ENCODE measurements around the gene LCE3C.
"Not testable (repeated sequence)": the region's sequence is repeated elsewhere in the genome, so short reads cannot be mapped to it uniquely, and the experiment has no call there.

Gene LCE3C

DNA sequence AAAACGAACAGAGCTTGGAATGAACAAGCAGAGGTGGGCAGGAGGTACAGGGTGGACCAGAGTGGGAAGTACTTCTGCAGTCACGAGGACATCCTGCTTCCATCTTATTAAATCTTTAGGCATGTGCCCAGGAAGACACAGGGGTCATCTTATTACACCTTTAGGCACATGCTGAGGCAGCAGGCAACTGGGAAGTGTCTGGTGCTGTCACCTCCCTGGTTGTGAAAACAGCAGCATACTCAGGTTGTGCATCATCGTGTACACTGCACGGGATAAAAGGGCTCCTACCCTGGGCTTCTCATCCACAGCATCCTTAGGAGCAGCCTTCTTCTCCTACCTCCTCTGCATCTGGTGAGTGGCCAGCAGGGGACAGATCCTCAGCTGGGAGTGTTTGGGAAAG, at the start of gene LCE3C:
TSS of gene LCE3C (plus strand) at position 301 of the 400 bp plus-strand sequence. CDS start 498 bp downstream, outside the sequence.
- DNase-seq, result no peak

- DNase-seq, result no peak
Measured at GRCh38 chr1:152565115-152565514, 34.9 kb upstream of the LCE3C start.

GRCh38 chr1:152565535-152566215, 34.4 kb upstream of the LCE3C start:
- no peak for DNase-seq

- DNase-seq, result no peak
Measured at GRCh38 chr1:152566681-152567080, 33.4 kb upstream of the LCE3C start, which contains the start of gene LCE3E. TSS of gene LCE3E (minus strand) at chr1:152566780. CDS start at chr1:152566208, 572 bp downstream.

DNA sequence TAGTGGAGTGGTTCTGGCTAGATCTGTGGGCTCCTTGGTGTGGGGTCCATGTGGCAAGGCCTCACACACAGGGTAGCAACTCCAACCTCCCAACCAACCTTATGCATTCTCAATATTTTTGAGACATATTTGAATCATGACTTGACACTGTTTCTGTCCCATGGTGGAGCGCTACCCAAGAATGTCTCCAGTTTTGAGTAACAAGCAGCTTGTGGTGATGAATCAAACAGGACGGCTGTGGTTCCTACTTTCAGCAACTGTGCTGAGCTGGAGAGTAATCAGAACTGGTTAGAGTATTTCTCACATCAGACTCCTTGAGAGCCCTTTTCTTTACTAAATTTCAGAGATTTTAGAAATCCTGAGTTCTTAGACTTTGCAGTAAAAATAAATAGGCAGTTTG, 22.9 kb upstream of the LCE3C start:
- no peak for DNase-seq

DNA sequence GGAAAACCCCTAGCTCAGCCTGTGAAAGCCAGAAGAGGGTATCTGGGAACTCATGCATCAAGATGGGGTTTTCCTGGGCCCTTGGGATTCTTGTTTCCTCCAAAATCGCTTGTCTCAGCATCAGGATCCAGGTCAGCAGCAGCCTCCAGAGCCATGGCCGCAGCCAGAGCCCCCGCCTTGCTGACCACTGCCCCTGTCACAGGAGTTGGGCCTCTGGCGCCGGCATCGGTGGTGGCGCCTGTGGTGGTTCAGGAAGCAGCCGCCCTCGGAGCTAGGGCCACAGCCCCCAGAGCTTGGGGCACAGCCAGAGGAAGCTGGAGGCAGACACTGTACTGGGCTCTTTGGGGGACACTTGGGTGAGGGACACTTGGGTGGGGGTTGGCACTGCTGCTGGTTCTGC, 20.5 kb upstream of the LCE3C start:
- DNase-seq, result not testable (repeated sequence)

DNA sequence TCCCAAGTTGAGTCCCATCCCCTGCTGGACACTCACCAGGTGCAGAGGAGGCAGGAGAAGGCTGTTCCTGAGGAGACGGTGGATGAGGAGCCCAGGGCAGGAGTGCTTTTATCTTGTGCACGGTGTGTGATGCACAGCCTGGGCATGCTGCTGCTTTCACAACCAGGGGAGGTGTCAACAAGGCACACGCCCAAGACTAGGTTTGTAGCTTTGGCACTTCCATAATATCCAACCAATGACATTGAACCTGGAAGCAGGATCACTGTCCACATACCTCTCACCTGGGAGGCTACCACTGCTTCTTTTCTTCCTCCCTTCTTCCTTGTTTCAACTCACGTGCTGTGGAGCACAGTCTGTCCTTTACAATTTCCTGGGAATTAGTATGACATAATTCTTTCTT, 19.6 kb upstream of the LCE3C start, which contains the start of gene LCE3D:
TSS of gene LCE3D (minus strand) at position 84 of the 400 bp plus-strand sequence. CDS start 580 bp downstream, outside the sequence.
- no peak for DNase-seq

DNA sequence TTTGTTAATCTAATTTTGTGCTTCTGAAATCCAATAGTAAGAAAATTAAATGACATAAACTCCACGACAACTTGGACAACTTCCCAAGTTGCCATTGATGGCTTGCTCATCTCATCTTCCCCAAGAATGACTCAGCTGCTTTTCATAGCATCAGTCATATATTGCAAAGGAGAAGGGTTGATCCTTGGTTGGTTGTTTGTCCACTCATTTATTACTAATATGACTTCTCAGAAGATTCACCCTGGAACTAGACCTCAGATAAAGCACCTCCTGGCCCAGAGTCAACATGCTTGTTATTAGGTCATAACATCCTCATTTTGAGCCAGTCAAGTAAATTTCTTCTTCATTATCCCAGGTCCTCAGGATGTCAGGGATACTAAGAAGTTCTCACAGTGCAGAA, 17.4 kb upstream of the LCE3C start:
- DNase-seq, result no peak

DNA sequence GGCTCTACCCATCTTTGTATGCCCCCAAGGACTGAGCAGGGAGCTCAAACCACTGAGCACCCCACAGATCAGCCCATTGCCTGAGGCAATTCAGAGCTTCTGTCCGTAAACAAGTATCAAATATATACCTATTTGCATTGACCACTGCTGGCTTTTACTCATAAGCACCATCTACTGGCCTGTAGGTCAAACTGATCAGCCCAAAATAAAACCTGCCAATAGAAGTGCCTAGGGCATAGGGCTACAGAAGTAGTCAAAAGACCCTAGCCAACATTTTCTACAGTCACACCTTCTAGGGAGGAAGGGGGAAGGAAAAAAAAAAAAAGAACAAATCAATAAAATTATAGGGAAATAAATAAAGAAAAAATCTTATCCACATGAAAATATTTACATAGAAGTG, 14.4 kb upstream of the LCE3C start:
- DNase-seq, result no peak

GRCh38 chr1:152596986-152597385, 3.0 kb upstream of the LCE3C start:
- no peak for DNase-seq

DNA sequence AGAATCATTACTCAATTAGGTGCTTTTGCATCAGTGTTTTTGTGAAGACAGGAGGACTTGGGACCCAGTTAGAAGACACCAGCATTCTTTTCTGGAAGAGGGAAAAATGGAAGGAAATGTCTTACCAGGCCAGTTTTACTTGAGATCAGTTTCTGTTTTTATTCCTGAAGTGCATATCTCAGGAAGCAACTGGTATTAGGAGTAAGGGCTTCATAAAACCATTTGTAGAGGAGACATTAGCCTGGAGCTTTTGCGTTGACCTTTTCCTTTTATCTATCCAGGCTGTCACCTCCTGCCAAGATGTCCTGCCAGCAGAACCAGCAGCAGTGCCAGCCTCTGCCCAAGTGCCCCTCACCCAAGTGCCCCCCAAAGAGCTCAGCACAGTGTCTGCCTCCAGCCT, 13.5 kb downstream of the LCE3C start, which contains the start of gene LCE3B:
TSS of gene LCE3B (plus strand) at position 301 of the 400 bp plus-strand sequence. CDS start at position 301, 0 bp downstream.
- DNase-seq, result no peak

- DNase-seq, result no peak
Measured at GRCh38 chr1:152621993-152622392, 22.0 kb downstream of the LCE3C start.

DNA sequence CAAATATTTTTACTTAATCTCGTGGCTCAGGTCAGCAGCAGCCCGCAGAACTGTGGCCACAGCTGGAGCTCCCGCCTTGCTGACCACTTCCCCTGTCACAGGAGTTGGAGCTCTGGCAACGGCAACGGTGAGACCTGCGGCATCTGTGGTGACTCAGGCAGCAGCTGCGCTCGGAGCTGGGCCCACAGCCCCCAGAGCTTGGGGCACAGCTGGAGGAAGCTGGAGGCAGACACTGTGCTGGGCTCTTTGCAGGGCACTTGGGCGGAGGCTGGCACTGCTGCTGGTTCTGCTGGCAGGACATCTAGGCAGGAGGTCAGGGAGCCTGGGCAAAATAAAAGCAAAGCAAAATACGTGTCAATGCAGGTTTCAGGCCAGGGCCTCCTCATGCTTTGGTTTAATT, 22.8 kb downstream of the LCE3C start, which contains the start of gene LCE3A:
TSS of gene LCE3A (minus strand) at position 301 of the 400 bp plus-strand sequence. CDS start at position 301, 0 bp downstream.
- no peak for DNase-seq

DNA sequence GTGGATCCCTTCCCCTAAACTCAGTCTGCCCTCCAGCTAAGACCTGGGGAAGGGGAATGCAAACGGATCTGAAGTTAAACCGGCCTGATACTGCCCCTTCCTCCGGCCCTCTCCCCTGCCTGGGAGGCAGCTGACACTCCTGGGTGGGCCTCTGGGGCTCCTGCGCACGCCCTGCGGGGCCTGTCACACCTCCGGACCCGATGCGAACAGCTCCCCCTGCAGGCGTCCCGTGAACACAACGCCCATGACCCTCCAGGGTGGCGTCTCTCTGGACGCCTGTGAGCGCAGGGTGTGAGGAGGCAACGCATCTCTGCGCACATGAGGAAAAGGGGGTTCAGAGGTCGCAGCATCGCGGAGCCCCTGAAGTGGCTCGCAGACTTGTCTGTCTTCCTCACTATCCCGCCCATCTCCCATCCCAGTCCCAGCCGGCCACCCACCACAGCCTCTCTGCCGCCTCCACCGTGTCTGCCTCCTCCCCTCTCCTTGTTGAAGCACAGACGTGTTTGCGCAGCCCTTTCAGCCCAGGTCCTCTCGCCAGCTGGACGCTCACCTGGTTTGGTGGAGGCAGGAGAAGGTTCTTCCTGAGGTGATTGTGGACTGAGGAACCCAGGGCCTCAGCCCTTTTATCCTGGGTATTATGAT, 23.3 kb downstream of the LCE3C start:
- DNase-seq, result no peak

GRCh38 chr1:152626744-152627143, 26.7 kb downstream of the LCE3C start:
- DNase-seq, result no peak

DNA sequence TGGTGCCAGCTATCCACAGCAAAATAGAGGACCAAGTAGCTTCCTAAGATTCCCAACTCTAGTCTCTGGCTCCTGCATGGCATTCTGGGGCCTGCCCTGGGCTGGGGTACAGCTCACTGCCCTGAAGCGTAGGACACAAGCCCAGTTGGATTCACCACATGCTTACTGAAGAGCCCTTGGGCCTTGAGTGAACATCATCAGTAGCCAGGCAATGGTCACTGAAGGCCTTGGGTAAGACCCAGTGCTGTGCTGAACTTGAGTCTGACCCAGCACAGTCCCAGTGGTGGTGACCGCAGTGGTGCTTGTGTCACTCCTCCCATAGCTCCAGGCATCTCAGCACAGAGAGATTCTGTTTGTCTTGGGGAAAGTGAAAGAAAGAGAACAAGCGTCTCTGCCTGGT, 30.6 kb downstream of the LCE3C start:
- DNase-seq, result no peak

GRCh38 chr1:152640351-152640750, 40.3 kb downstream of the LCE3C start:
- DNase-seq, result no peak

- DNase-seq, result no peak
Measured at GRCh38 chr1:152643945-152644344, 43.9 kb downstream of the LCE3C start.

DNA sequence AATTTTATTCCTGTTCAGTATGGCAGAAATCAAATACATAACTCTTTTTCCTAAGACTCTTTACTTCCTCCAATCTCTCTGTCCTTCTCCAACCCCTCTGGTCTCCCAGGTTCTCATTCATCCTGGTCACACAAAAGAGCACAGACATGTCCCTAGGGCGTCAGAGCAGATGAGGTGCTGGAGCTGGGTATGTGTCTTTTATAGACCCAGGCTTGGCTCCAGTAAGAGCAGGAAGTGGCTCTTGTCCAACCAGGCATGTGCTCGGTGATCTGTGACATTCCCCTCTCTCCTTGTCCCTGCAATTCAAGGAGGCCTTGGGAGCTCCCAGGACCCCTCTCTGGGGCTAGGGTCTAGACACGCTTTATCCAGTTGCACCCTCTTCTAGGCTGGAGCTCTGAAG, 45.1 kb downstream of the LCE3C start:
- no peak for DNase-seq

GRCh38 chr1:152646656-152647055, 46.6 kb downstream of the LCE3C start:
- no peak for DNase-seq
